HepG2 (cell line): ENCODE data around the gene SFI1. TPM values are rescaled to one million over a fixed set of nuclear protein-coding genes. Genes with fewer than 3 reads are reported as not detected.

ENCODE experiments used
- ADNP ChIP-seq: sonication (generic); formaldehyde crosslinking; IDR thresholded peaks from 2 replicates; pipeline ENCODE4 v1.4.0; 2020; ENCODE audit warnings: missing genetic modification reagents
- AHR ChIP-seq: IDR thresholded peaks from 2 replicates; pipeline ENCODE4 v1.6.1; 2018; ENCODE audit warnings: missing genetic modification reagents, missing compliant biosample characterization
- ASH2L ChIP-seq: fragments of 300-600, 200-600 bp; sonication (generic); IDR thresholded peaks from 2 replicates; pipeline ENCODE4 v1.7.0; 2017; ENCODE audit warnings: low read depth, mild to moderate bottlenecking, moderate library complexity, mixed read lengths, low read length; ENCODE audit not compliant: insufficient read length
- DNMT1 ChIP-seq: sonication (generic); formaldehyde crosslinking; IDR thresholded peaks from 2 replicates; pipeline ENCODE4 v1.5.1; 2020; ENCODE audit warnings: mild to moderate bottlenecking, missing genetic modification reagents
- ETV6 ChIP-seq: sonication (generic); formaldehyde crosslinking; conservative IDR thresholded peaks from 2 replicates; pipeline ENCODE4 v1.4.0; 2020; ENCODE audit warnings: missing genetic modification reagents
- GLI4 ChIP-seq: sonication (generic); formaldehyde crosslinking; IDR thresholded peaks from 2 replicates; pipeline ENCODE4 v1.5.1; 2020; ENCODE audit warnings: missing genetic modification reagents, mild to moderate bottlenecking, moderate library complexity, borderline replicate concordance
- HNRNPLL ChIP-seq: fragments of 200-400 bp; formaldehyde crosslinking; IDR thresholded peaks from 2 replicates; pipeline ENCODE4 v1.6.1; 2017; ENCODE audit warnings: mild to moderate bottlenecking, low read depth, low read length; ENCODE audit not compliant: poor library complexity, severe bottlenecking
- MTA3 ChIP-seq: sonication (generic); formaldehyde crosslinking; IDR thresholded peaks from 2 replicates; pipeline ENCODE4 v1.4.0; 2020; ENCODE audit warnings: missing genetic modification reagents
- NFIC ChIP-seq: IDR thresholded peaks from 2 replicates; pipeline ENCODE4 v1.6.1; 2012; ENCODE audit warnings: mild to moderate bottlenecking, low read length, inconsistent platforms
- POGZ ChIP-seq: sonication (generic); formaldehyde crosslinking; IDR thresholded peaks from 2 replicates; pipeline ENCODE4 v1.4.0; 2020; ENCODE audit warnings: mild to moderate bottlenecking, missing genetic modification reagents
- PRPF4 ChIP-seq: fragments of 200-400 bp; formaldehyde crosslinking; IDR thresholded peaks from 2 replicates; pipeline ENCODE4 v1.6.1; 2016; ENCODE audit warnings: low read length, low read depth; ENCODE audit not compliant: poor library complexity, severe bottlenecking
- SMAD9 ChIP-seq: sonication (generic); formaldehyde crosslinking; IDR thresholded peaks from 2 replicates; pipeline ENCODE4 v1.5.1; 2020; ENCODE audit warnings: mild to moderate bottlenecking, missing genetic modification reagents
- XRCC5 ChIP-seq: fragments of 200-400 bp; formaldehyde crosslinking; optimal IDR thresholded peaks from 2 replicates; pipeline ENCODE3; 2017; ENCODE audit warnings: mild to moderate bottlenecking, low read length
- ZFP36L2 ChIP-seq: sonication (generic); formaldehyde crosslinking; IDR thresholded peaks from 2 replicates; pipeline ENCODE4 v1.4.0; 2020; ENCODE audit warnings: missing genetic modification reagents
- ZFP37 ChIP-seq: sonication (generic); formaldehyde crosslinking; IDR thresholded peaks from 2 replicates; pipeline ENCODE4 v1.4.0; 2020; ENCODE audit warnings: missing genetic modification reagents, borderline replicate concordance
- ZNF335 ChIP-seq: sonication (generic); formaldehyde crosslinking; IDR thresholded peaks from 2 replicates; pipeline ENCODE4 v1.4.0; 2020; ENCODE audit warnings: missing genetic modification reagents
- ZNF383 ChIP-seq: sonication (generic); formaldehyde crosslinking; IDR thresholded peaks from 2 replicates; pipeline ENCODE4 v1.4.0; 2020; ENCODE audit warnings: missing genetic modification reagents, mild to moderate bottlenecking, borderline replicate concordance
- ZNF766 ChIP-seq: sonication (generic); formaldehyde crosslinking; IDR thresholded peaks from 2 replicates; pipeline ENCODE4 v1.5.0; 2020; ENCODE audit warnings: missing genetic modification reagents, borderline replicate concordance
- ZNF772 ChIP-seq: sonication (generic); formaldehyde crosslinking; IDR thresholded peaks from 2 replicates; pipeline ENCODE4 v1.5.0; 2020; ENCODE audit warnings: mild to moderate bottlenecking, missing genetic modification reagents
- ZSCAN21 ChIP-seq: sonication (generic); formaldehyde crosslinking; IDR thresholded peaks from 2 replicates; pipeline ENCODE4 v1.8.0; 2022; ENCODE audit warnings: mild to moderate bottlenecking, missing genetic modification reagents, moderate library complexity, borderline replicate concordance
- polyA plus RNA-seq, 8 experiments: library from polyadenylated mRNA; depleted of rRNA in 3 of 8; stranded (reverse) in 7 of 8; unstranded in 1 of 8; fragments of >200 nt; fragmentation: Illumina TruSeq in 4 of 8; extraction: Trizol in 4 of 8; gene quantifications; 2 replicates each; pipeline versions ENCODE4 v1.2.1 to v1.2.3, GENCODE V29; 2011 to 2016; ENCODE audit warnings: low read depth in 4 of 8, missing spikeins in 1 of 8, mixed read lengths in 1 of 8; ENCODE audit not compliant: insufficient read depth in 1 of 8
- total RNA-seq, 5 experiments: library from RNA; depleted of rRNA; stranded (reverse); fragments of >200 nt; fragmentation: Illumina TruSeq; extraction: Trizol; gene quantifications; 2 replicates each; pipeline ENCODE4 v1.2.3, GENCODE V29; 2016; ENCODE audit warnings: low read depth in 1 of 5
- TF ChIP-seq, protein P1 (sequence below): sonication (generic); formaldehyde crosslinking; IDR thresholded peaks from 2 replicates; pipeline ENCODE4 v1.4.0; 2020; ENCODE audit warnings: missing genetic modification reagents
- TF ChIP-seq, protein P2 (sequence below): sonication (generic); formaldehyde crosslinking; conservative IDR thresholded peaks from 2 replicates; pipeline ENCODE4 v1.5.0; 2020; ENCODE audit warnings: missing genetic modification reagents
- TF ChIP-seq, protein P3 (sequence below): sonication (generic); formaldehyde crosslinking; IDR thresholded peaks from 2 replicates; pipeline ENCODE4 v1.4.0; 2020; ENCODE audit warnings: mild to moderate bottlenecking, missing genetic modification reagents
- TF ChIP-seq, protein P4 (sequence below): sonication (generic); formaldehyde crosslinking; IDR thresholded peaks from 2 replicates; pipeline ENCODE4 v1.4.0; 2020; ENCODE audit warnings: missing genetic modification reagents, mild to moderate bottlenecking, borderline replicate concordance
- TF ChIP-seq, protein P5 (sequence below): sonication (generic); formaldehyde crosslinking; IDR thresholded peaks from 2 replicates; pipeline ENCODE4 v1.8.1; 2023; ENCODE audit warnings: mild to moderate bottlenecking, missing genetic modification reagents, borderline replicate concordance

Gene SFI1
- total and polyA plus RNA-seq, 2 of the 13 experiments (the other 11 are each of a cell fraction or from before 2014, with no cell fraction given), result 20.5 to 40.1 TPM

DNA sequence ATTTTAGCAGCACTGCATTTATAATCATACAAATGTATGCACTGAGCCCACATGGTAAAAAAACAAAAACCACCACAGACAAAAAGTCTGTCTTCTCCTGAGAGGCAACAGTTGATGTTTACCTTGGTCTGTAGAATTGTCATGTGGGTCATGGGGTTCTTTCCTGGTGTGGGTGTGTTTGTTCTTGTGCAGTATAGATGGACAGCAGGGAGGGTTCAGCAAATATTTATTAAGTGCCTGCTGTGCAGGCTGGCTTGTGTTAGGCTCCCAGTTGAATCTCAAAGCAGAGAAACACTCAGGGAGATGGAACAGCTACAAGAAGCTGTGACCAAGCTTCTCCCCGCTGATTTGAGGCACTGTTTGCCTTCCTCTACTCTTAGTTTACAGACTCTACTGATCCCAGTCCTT is 83.5 kb downstream of the SFI1 start (continued):
- TF ChIP-seq, protein P1, sequence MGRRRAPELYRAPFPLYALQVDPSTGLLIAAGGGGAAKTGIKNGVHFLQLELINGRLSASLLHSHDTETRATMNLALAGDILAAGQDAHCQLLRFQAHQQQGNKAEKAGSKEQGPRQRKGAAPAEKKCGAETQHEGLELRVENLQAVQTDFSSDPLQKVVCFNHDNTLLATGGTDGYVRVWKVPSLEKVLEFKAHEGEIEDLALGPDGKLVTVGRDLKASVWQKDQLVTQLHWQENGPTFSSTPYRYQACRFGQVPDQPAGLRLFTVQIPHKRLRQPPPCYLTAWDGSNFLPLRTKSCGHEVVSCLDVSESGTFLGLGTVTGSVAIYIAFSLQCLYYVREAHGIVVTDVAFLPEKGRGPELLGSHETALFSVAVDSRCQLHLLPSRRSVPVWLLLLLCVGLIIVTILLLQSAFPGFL (CRISPR knock-in tag), result no peak
- no peak for TF ChIP-seq DNMT1 (CRISPR knock-in tag)
- no peak for TF ChIP-seq GLI4
- TF ChIP-seq ETV6 (CRISPR knock-in tag), result no peak
- no peak for TF ChIP-seq ZFP37 (CRISPR knock-in tag)
- TF ChIP-seq, protein P2, sequence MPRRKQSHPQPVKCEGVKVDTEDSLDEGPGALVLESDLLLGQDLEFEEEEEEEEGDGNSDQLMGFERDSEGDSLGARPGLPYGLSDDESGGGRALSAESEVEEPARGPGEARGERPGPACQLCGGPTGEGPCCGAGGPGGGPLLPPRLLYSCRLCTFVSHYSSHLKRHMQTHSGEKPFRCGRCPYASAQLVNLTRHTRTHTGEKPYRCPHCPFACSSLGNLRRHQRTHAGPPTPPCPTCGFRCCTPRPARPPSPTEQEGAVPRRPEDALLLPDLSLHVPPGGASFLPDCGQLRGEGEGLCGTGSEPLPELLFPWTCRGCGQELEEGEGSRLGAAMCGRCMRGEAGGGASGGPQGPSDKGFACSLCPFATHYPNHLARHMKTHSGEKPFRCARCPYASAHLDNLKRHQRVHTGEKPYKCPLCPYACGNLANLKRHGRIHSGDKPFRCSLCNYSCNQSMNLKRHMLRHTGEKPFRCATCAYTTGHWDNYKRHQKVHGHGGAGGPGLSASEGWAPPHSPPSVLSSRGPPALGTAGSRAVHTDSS (CRISPR knock-in tag), result no peak
- peak; percentile 46; the same call in 1 of the 2 replicates for TF ChIP-seq POGZ (CRISPR knock-in tag)
- TF ChIP-seq ZNF335, result peak; percentile 29; the same call in 1 of the 2 replicates
- TF ChIP-seq ZNF383 (CRISPR knock-in tag), result no peak
- TF ChIP-seq, protein P3, sequence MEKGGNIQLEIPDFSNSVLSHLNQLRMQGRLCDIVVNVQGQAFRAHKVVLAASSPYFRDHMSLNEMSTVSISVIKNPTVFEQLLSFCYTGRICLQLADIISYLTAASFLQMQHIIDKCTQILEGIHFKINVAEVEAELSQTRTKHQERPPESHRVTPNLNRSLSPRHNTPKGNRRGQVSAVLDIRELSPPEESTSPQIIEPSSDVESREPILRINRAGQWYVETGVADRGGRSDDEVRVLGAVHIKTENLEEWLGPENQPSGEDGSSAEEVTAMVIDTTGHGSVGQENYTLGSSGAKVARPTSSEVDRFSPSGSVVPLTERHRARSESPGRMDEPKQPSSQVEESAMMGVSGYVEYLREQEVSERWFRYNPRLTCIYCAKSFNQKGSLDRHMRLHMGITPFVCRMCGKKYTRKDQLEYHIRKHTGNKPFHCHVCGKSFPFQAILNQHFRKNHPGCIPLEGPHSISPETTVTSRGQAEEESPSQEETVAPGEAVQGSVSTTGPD (CRISPR knock-in tag), result no peak
- TF ChIP-seq ASH2L, result no peak
- TF ChIP-seq ZFP36L2 (CRISPR knock-in tag), result no peak
- TF ChIP-seq, protein P4, sequence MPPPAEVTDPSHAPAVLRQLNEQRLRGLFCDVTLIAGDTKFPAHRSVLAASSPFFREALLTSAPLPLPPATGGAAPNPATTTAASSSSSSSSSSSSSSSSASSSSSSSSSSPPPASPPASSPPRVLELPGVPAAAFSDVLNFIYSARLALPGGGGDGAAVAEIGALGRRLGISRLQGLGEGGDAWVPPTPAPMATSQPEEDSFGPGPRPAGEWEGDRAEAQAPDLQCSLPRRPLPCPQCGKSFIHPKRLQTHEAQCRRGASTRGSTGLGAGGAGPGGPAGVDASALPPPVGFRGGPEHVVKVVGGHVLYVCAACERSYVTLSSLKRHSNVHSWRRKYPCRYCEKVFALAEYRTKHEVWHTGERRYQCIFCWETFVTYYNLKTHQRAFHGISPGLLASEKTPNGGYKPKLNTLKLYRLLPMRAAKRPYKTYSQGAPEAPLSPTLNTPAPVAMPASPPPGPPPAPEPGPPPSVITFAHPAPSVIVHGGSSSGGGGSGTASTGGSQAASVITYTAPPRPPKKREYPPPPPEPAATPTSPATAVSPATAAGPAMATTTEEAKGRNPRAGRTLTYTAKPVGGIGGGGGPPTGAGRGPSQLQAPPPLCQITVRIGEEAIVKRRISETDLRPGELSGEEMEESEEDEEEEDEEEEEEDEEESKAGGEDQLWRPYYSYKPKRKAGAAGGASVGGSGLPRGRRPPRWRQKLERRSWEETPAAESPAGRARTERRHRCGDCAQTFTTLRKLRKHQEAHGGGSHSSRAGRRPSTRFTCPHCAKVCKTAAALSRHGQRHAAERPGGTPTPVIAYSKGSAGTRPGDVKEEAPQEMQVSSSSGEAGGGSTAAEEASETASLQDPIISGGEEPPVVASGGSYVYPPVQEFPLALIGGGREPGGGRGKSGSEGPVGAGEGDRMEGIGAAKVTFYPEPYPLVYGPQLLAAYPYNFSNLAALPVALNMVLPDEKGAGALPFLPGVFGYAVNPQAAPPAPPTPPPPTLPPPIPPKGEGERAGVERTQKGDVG (CRISPR knock-in tag), result no peak
- TF ChIP-seq SMAD9, result no peak
- TF ChIP-seq, protein P5, sequence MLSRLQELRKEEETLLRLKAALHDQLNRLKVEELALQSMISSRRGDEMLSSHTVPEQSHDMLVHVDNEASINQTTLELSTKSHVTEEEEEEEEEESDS (CRISPR knock-in tag), result no peak
- 0 out of 2 replicates have a peak, but pooled peaks have one; percentile 24 for TF ChIP-seq ZNF766 (CRISPR knock-in tag)
- TF ChIP-seq ZSCAN21, result no peak
- no peak for TF ChIP-seq PRPF4
- no peak for TF ChIP-seq HNRNPLL
- peak; percentile 88; the same call in 1 of the 2 replicates for TF ChIP-seq ZNF772
- TF ChIP-seq MTA3 (CRISPR knock-in tag), result no peak
- peak; percentile 84 for TF ChIP-seq NFIC
- no peak for TF ChIP-seq AHR (CRISPR knock-in tag)
- no peak for TF ChIP-seq ADNP (CRISPR knock-in tag)
- TF ChIP-seq XRCC5, result peak; percentile 56
